ENCODE data around the gene MSMB. TPM values are rescaled to one million over a fixed set of nuclear protein-coding genes. Genes with fewer than 3 reads are reported as not detected.
"Not testable (repeated sequence)": the region's sequence is repeated elsewhere in the genome, so short reads cannot be mapped to it uniquely, and the experiment has no call there.

MSMB gene
- total RNA-seq (not detected), polyA plus RNA-seq (not detected)

- no peaks in the 10 kb centered on the region for H3K9me3 ChIP-seq (ENCODE audit: control insufficient read depth in 2 of 2, low read length in 2 of 2)
- Mint-ChIP-seq H3K27me3 (peaks cover 7% of the 10 kb centered on the region), H3K4me1 (peaks cover 0 to under 1% (median 0%) of the 10 kb centered on the region in 4 donors), H3K36me3 (no peaks in the 10 kb centered on the region), H3K27ac (no peak within 1 kb of the TSS), H3K9me3 (peaks cover 0 to 2% (median 0%) of the 10 kb centered on the region in 7 donors), H3K4me3 (no peak within 1 kb of the TSS)
- H3K27me3 ChIP-seq (ENCODE audit: control insufficient read depth, insufficient read depth, low read length), result no peaks in the 10 kb centered on the region
- DNase-seq (no peak), ATAC-seq (ENCODE audit: low read depth in 2 of 2) (no peak)
- H3K4me1 ChIP-seq (ENCODE audit: control insufficient read depth, insufficient read depth, low read length, poor library complexity, severe bottlenecking), result no peaks in the 10 kb centered on the region
- no peaks in the 10 kb centered on the region for H3K36me3 ChIP-seq (ENCODE audit: control insufficient read depth, insufficient read depth, low read length)
- H3K27ac ChIP-seq (ENCODE audit: insufficient read depth, low read length, poor library complexity, severe bottlenecking), result no peak within 1 kb of the TSS
- H3K4me3 ChIP-seq (ENCODE audit: low read depth, low read length), result no peak within 1 kb of the TSS
These were observed at the start of gene MSMB for GRCh38 chr10:46046261-46046660. Gene MSMB, minus strand, starts transcription at chr10:46046269. Its CDS starts 32 bp downstream, at chr10:46046237.

- no peaks in the 10 kb centered on the region for H3K36me3 ChIP-seq (ENCODE audit: control insufficient read depth, insufficient read depth, low read length)
- H3K4me1 ChIP-seq (ENCODE audit: control insufficient read depth, insufficient read depth, low read length, poor library complexity, severe bottlenecking), result peaks cover 81% of the 10 kb centered on the region
- H3K9me3 ChIP-seq (ENCODE audit: control insufficient read depth in 2 of 2, low read length in 2 of 2), result no peaks in the 10 kb centered on the region
- peaks cover under 1 to 40% (median 23%) of the 10 kb centered on the region in 4 donors for H3K4me1 Mint-ChIP-seq
- H3K27ac Mint-ChIP-seq, result no peak overlapping the region
- no peaks in the 10 kb centered on the region for H3K36me3 Mint-ChIP-seq
- H3K9me3 Mint-ChIP-seq, result peaks cover 0 to 3% (median 0%) of the 10 kb centered on the region in 7 donors
- no peaks in the 10 kb centered on the region for H3K27me3 ChIP-seq (ENCODE audit: control insufficient read depth, insufficient read depth, low read length)
- DNase-seq (peak in 1 of 3 donors; percentile 57), ATAC-seq (ENCODE audit: low read depth in 2 of 2) (no peak)
- H3K4me3 Mint-ChIP-seq, result no peak overlapping the region
- peak overlapping the region; percentile 64 for H3K27ac ChIP-seq (ENCODE audit: insufficient read depth, low read length, poor library complexity, severe bottlenecking)
- no peaks in the 10 kb centered on the region for H3K27me3 Mint-ChIP-seq
- peak overlapping the region; percentile 67 for H3K4me3 ChIP-seq (ENCODE audit: low read depth, low read length)
These were observed 49.1 kb upstream of the MSMB start for GRCh38 chr10:46094931-46095750.

- Histone ChIP-seq H3K9me3 (ENCODE audit: control insufficient read depth in 2 of 2, low read length in 2 of 2) (no peaks in the 10 kb centered on the region), H3K27me3 (ENCODE audit: control insufficient read depth, insufficient read depth, low read length) (no peaks in the 10 kb centered on the region), H3K36me3 (ENCODE audit: control insufficient read depth, insufficient read depth, low read length) (no peaks in the 10 kb centered on the region), H3K27ac (ENCODE audit: insufficient read depth, low read length, poor library complexity, severe bottlenecking) (peak overlapping the region; percentile 64), H3K4me1 (ENCODE audit: control insufficient read depth, insufficient read depth, low read length, poor library complexity, severe bottlenecking) (peaks cover 81% of the 10 kb centered on the region), H3K4me3 (ENCODE audit: low read depth, low read length) (peak overlapping the region; percentile 78)
- Mint-ChIP-seq H3K36me3 (no peaks in the 10 kb centered on the region), H3K4me3 (peak overlapping the region in 1 of 4 donors; percentile 45), H3K9me3 (peaks cover 0 to 3% (median 0%) of the 10 kb centered on the region in 7 donors), H3K4me1 (peaks cover 3 to 38% (median 21%) of the 10 kb centered on the region in 4 donors), H3K27ac (no peak overlapping the region), H3K27me3 (no peaks in the 10 kb centered on the region)
- DNase-seq (no peak), ATAC-seq (ENCODE audit: low read depth in 2 of 2) (no peak)
These were observed 48.1 kb upstream of the MSMB start for GRCh38 chr10:46094197-46094500.

- not testable (repeated sequence) for H3K27me3 ChIP-seq (ENCODE audit: control insufficient read depth, insufficient read depth, low read length); H3K36me3 ChIP-seq (ENCODE audit: control insufficient read depth, insufficient read depth, low read length); H3K36me3 Mint-ChIP-seq; H3K27ac Mint-ChIP-seq; H3K9me3 Mint-ChIP-seq; H3K9me3 ChIP-seq (ENCODE audit: control insufficient read depth in 2 of 2, low read length in 2 of 2); H3K4me3 Mint-ChIP-seq; H3K27me3 Mint-ChIP-seq
- Histone ChIP-seq H3K4me1 (ENCODE audit: control insufficient read depth, insufficient read depth, low read length, poor library complexity, severe bottlenecking) (peaks cover 81% of the 10 kb centered on the region), H3K4me3 (ENCODE audit: low read depth, low read length) (peak overlapping the region; percentile 78), H3K27ac (ENCODE audit: insufficient read depth, low read length, poor library complexity, severe bottlenecking) (peak overlapping the region; percentile 64)
- DNase-seq, result peak in 1 of 3 donors; percentile 19
- peaks cover 6 to 35% (median 21%) of the 10 kb centered on the region in 4 donors for H3K4me1 Mint-ChIP-seq
- ATAC-seq (ENCODE audit: low read depth in 2 of 2), result peak; percentile 14 to 25
These were observed 47.5 kb upstream of the MSMB start for GRCh38 chr10:46093316-46094196.

GRCh38 chr10:46092524-46093081 is 46.5 kb upstream of the MSMB start:
- Mint-ChIP-seq H3K27me3 (no peaks in the 10 kb centered on the region), H3K27ac (no peak overlapping the region), H3K9me3 (no peaks in the 10 kb centered on the region), H3K4me3 (no peak overlapping the region), H3K4me1 (peaks cover 7 to 32% (median 19%) of the 10 kb centered on the region in 4 donors), H3K36me3 (no peaks in the 10 kb centered on the region)
- Histone ChIP-seq H3K27ac (ENCODE audit: insufficient read depth, low read length, poor library complexity, severe bottlenecking) (peak overlapping the region; percentile 64), H3K4me3 (ENCODE audit: low read depth, low read length) (peak overlapping the region; percentile 78), H3K4me1 (ENCODE audit: control insufficient read depth, insufficient read depth, low read length, poor library complexity, severe bottlenecking) (peaks cover 72% of the 10 kb centered on the region), H3K36me3 (ENCODE audit: control insufficient read depth, insufficient read depth, low read length) (no peaks in the 10 kb centered on the region), H3K27me3 (ENCODE audit: control insufficient read depth, insufficient read depth, low read length) (no peaks in the 10 kb centered on the region), H3K9me3 (ENCODE audit: control insufficient read depth in 2 of 2, low read length in 2 of 2) (no peaks in the 10 kb centered on the region)
- peak; percentile 13 to 32 for ATAC-seq (ENCODE audit: low read depth in 2 of 2)
- peak in 2 of 3 donors; percentile 45 to 48 for DNase-seq

GRCh38 chr10:46091828-46092523 is 45.9 kb upstream of the MSMB start:
- Histone ChIP-seq H3K4me1 (ENCODE audit: control insufficient read depth, insufficient read depth, low read length, poor library complexity, severe bottlenecking) (peaks cover 66% of the 10 kb centered on the region), H3K27me3 (ENCODE audit: control insufficient read depth, insufficient read depth, low read length) (no peaks in the 10 kb centered on the region), H3K9me3 (ENCODE audit: control insufficient read depth in 2 of 2, low read length in 2 of 2) (no peaks in the 10 kb centered on the region), H3K27ac (ENCODE audit: insufficient read depth, low read length, poor library complexity, severe bottlenecking) (peak overlapping the region; percentile 49), H3K4me3 (ENCODE audit: low read depth, low read length) (peak overlapping the region; percentile 78), H3K36me3 (ENCODE audit: control insufficient read depth, insufficient read depth, low read length) (no peaks in the 10 kb centered on the region)
- H3K27ac Mint-ChIP-seq, result peak overlapping the region in 2 of 3 donors; percentile 86
- H3K4me1 Mint-ChIP-seq, result peaks cover 7 to 28% (median 15%) of the 10 kb centered on the region in 4 donors
- peak in 1 of 2 donors; percentile 11 for ATAC-seq (ENCODE audit: low read depth in 2 of 2)
- H3K27me3 Mint-ChIP-seq, result no peaks in the 10 kb centered on the region
- no peaks in the 10 kb centered on the region for H3K36me3 Mint-ChIP-seq
- H3K9me3 Mint-ChIP-seq, result no peaks in the 10 kb centered on the region
- peak overlapping the region in 1 of 4 donors; percentile 61 for H3K4me3 Mint-ChIP-seq
- DNase-seq, result no peak

All from CD4-positive, CD25-positive, alpha-beta regulatory T cell (primary cell).